ENCODE data around the gene TADA2A.
"Not testable (repeated sequence)": the region's sequence is repeated elsewhere in the genome, so short reads cannot be mapped to it uniquely, and the experiment has no call there.

The TADA2A gene

DNA sequence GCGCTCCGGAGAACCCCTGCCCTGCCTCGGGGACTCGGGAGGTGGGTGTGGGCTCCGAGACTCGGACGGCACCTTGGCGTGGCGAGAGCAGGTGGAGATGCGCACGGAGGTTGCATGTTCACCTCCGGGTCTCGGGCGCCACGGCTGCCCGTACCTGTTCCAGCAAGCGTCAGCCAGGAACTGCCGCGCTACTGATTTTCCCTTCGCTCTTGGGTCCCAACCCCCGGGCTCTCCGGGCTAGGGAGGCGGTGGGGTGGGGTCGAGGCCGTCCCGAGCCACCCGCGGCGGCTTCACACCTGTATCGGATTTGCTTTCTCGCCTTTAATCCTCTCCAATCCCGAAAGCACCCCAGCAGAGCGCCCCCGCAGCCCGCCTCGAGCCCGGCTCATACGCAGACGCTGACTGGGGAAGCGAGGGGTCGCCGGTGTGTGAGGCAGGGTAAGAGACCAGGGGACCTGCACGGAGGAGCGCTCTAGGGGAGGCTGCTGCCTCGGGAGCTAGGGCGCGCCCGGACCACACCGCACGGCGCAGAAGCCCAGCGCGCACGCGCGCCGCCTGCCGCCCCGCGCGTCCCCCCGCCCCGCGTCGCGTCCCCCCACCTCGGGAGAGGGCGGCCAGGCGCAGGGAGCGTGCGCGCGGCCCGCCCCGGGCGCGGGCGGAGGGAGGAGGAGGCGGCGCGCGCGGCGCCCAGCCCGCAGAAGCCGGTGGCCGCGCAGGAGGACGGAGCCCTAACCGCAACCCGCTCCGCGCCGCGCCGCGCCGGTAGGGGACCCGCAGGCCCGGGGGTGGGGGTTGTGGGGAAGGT, 82.7 kb downstream of the TADA2A start, which contains the start of gene DUSP14:
DUSP14 (plus strand) TSS at position 695 of the 805 bp plus-strand sequence. CDS start 22,382 bp downstream, outside the sequence.
- DNase-seq (ENCODE audit: extremely low spot score, insufficient read length, low read depth) (peak; percentile 95), FAIRE-seq (no peak)

- DNase-seq (ENCODE audit: extremely low spot score, insufficient read length, low read depth) (peak; percentile 23), FAIRE-seq (no peak)
Observed at GRCh38 chr17:37490022-37490587, 83.4 kb downstream of the TADA2A start.

- FAIRE-seq (no peak), DNase-seq (ENCODE audit: extremely low spot score, insufficient read length, low read depth) (no peak)
Observed at GRCh38 chr17:37490638-37491614, 84.2 kb downstream of the TADA2A start.

- DNase-seq (ENCODE audit: extremely low spot score, insufficient read length, low read depth): no peak
- no peak for FAIRE-seq
Observed at GRCh38 chr17:37492167-37492566, 85.5 kb downstream of the TADA2A start.

DNA sequence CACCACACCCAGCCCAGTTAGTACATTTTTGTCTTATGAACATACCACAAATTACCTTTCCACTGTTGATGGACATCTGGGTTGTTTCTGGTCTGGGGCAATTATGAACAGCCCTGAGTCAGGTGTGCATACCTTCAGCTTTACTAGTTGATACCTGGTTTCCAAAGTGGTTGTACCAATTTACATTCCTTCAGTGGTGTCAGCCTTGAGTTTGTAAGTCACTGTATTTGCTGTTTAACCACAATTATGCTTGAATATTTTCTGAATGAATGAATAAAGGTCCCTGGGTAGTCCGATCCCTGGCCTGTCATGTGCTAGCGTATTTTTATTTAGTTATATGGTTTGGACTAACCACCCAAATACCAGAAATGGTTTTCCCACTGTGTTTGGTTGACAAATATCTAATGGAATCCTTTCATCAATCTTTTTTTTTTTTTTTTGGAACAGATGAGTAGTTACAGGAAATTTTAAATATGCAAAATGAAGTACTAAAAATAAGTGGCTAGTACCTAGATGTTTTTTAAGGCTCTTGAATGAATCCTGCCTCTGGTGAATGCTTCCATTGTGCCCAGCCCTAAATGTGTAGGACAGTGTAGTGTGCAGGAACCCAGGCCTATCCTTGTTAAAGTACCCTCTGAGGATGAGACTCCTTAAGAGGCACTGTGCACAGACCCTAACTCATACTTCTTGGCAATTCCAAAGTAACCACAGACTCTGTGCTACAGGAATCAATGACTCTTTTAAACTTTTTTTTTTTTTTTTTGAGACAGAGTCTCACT, 86.8 kb downstream of the TADA2A start:
- no peak for DNase-seq (ENCODE audit: extremely low spot score, insufficient read length, low read depth)
- FAIRE-seq: no peak

DNA sequence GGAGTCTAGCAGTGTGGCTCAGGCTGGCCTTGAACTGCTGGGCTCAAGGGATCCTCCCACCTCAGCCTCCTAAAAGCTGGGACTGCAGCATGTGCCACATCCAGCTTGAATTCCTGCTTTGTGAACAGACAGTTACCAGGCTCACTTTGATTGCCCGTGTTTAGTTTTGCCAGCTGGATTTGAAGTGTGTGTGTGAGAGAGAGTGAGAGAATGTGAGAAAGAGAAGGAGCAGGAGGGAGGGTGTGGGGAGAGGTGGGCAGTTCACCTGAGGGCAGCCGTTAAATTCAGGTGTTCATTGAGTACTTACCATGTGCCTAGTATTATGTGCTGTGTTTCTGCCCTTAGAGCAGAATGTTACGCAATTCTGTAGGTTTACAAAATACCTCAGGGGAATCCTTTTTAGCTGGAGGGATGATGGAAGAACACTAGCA, 87.7 kb downstream of the TADA2A start:
- FAIRE-seq: no peak

GRCh38 chr17:37494971-37495370, 88.3 kb downstream of the TADA2A start:
- no peak for FAIRE-seq

More for the DNA sequence above, 87.7 kb downstream of the TADA2A start:
- no peak for DNase-seq (ENCODE audit: extremely low spot score, insufficient read length, low read depth)

GRCh38 chr17:37500378-37500777, 93.7 kb downstream of the TADA2A start:
- DNase-seq (ENCODE audit: extremely low spot score, insufficient read length, low read depth): no peak
- FAIRE-seq: no peak

More at GRCh38 chr17:37494971-37495370, 88.3 kb downstream of the TADA2A start:
- DNase-seq (ENCODE audit: extremely low spot score, insufficient read length, low read depth): no peak

DNA sequence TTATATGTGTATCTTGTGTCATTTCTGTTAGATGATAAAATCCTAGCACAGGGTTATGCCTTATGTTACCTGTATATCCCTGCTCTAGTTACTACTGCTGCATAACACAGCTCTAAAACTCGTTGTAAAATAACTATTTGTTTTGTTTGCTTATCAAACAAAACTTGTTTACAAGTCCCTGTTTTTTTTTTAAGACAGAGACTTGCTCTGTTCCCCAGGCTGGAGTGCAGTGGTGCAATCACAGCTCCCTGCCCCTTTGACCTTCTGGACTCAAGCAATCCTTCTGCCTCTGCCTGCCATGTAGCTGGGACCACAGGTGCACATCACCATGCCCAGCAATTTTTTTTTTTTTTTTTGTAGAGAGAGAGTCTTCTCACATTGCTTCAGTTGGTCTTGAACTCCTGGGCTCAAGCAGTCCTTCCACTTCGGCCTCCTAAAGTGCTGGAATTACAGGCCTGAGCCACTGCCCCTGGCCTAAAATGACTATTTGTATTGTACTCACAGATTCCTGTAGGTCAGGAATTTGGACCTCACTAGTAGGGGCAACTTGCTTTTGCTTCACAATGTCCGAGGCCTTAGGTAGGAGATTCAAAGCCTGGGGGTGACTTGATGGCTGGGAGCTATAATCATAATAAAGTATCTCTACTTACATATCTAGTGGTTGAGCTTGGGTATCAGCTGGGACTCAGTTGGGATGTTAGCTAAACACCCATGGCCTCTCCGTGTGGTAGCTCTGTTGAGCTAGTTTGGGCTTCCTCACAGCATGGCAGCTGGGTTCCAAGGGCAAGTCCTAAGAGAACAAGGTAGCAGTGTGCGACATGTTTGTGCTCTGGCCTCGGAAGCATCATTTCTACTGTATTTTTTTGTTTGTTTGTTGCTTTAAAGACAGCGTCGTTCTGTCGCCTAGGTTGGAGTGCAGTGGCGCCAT, 95.6 kb downstream of the TADA2A start:
- DNase-seq (ENCODE audit: extremely low spot score, insufficient read length, low read depth): no peak
- no peak for FAIRE-seq

- DNase-seq (ENCODE audit: extremely low spot score, insufficient read length, low read depth) (no peak), FAIRE-seq (no peak)
Observed at GRCh38 chr17:37503148-37503547, 96.5 kb downstream of the TADA2A start.

DNA sequence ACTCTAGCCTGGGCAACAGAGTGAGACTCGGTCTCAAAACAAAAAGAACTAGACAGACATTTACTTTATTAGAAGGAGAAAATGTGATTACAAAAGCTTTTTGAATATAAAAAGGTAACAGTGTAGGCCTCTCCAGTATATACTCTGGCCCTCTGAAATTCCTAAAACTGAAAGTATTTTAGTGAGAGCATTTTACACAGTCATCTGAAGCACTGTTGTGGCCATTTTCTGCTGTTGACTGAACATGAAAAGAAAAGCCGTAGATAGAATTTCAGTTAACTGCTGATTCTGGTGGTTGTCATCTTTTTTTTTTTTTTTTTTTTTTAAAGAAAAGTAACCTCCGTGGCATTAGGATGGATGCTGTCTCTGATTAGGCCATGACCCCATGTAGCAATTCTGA, 98.6 kb downstream of the TADA2A start:
- FAIRE-seq (no peak), DNase-seq (ENCODE audit: extremely low spot score, insufficient read length, low read depth) (no peak)

DNA sequence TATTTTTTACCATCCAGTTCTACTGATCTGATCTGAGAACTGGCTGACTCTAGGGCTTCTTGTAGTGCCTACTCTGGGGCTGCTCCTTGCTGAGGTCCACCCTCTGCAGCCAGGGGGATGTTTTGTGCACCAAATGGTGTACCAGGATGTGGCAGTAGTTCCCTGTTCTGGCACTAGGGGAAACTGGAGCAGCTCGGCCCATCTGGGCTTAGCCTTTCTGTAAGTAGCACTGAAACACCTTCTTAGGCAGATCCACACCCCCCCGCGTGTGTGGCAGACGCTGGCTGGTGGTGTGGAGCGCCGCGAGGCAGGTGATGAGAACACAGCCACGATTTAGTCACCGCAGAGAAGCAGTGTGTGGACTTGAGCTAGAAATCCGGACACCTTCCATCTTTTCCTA, 100.0 kb downstream of the TADA2A start:
- no peak for FAIRE-seq
- DNase-seq (ENCODE audit: extremely low spot score, insufficient read length, low read depth): no peak

DNA sequence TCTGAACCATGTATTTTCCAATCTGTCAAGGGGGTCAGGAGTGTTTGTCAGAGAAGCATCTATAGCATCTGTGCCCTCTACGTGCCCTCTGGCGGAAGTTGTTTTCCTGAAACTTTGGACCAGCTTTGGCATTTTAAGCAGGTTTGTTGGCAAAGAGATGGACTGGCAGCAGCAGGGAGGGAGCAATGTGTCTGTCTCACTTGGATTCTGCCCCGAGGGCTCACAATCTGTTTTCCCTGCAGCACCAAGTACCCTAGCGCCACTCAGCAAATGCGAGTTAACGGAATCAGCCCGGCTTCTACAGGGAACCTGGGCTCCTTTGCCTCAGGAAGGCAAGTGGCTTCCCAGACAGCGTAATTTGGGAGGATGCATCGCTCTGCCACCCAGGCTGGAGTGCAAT, 100.4 kb downstream of the TADA2A start:
- FAIRE-seq: no peak
- DNase-seq (ENCODE audit: extremely low spot score, insufficient read length, low read depth): no peak

DNA sequence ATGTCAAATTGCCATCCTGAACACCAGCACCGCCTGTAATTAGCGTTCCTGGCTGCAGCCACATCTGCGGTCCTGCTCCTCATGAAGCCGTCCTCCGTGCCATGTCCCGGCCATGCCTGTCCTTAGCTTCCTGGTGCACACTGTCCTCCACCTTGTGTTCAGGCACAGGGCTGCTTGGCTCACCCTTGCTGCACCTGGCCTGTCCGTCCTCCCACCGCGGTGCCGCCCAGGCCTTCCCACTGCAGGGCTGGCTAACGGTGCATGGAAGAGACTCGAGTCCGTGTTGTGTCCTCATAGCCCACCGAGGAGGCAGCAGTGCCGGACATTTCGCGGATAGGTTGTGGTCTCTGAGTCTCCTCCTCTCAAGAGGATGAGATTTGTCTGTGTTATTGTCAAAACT, 103.4 kb downstream of the TADA2A start:
- DNase-seq (ENCODE audit: extremely low spot score, insufficient read length, low read depth) (no peak), FAIRE-seq (no peak)

GRCh38 chr17:37511642-37512041, 105.0 kb downstream of the TADA2A start:
- DNase-seq (ENCODE audit: extremely low spot score, insufficient read length, low read depth); FAIRE-seq: not testable (repeated sequence)

DNA sequence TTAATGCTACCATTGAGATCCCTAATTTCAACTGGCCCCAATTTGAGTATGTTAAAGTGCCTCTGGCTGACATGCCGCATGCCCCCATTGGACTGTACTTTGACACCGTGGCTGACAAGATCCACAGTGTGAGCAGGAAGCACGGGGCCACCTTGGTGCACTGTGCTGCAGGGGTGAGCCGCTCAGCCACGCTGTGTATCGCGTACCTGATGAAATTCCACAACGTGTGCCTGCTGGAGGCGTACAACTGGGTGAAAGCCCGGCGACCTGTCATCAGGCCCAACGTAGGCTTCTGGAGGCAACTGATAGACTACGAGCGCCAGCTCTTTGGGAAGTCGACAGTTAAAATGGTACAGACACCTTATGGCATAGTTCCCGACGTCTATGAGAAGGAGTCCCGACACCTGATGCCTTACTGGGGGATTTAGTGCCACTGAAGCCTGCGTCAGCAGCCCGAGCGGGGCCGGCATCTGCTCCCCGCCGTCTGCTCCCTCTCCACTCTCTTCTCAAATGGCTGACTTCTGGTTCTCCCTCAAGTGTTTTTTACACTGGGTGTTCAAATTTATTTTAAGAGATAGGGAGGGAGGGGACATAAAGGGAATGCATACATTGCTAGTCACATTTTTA, 105.9 kb downstream of the TADA2A start:
- FAIRE-seq: no peak

GRCh38 chr17:37513711-37514110, 107.0 kb downstream of the TADA2A start:
- DNase-seq (ENCODE audit: extremely low spot score, insufficient read length, low read depth) (no peak), FAIRE-seq (no peak)

More for the DNA sequence above, 105.9 kb downstream of the TADA2A start:
- DNase-seq (ENCODE audit: extremely low spot score, insufficient read length, low read depth): no peak

GRCh38 chr17:37516127-37516571, 109.5 kb downstream of the TADA2A start:
- FAIRE-seq: no peak
- no peak for DNase-seq (ENCODE audit: extremely low spot score, insufficient read length, low read depth)
